ENCODE measurements around the gene GABARAPL1. TPM values are rescaled to one million over a fixed set of nuclear protein-coding genes. Genes with fewer than 3 reads are reported as not detected.

The GABARAPL1 gene
- total RNA-seq, 1 donor from 2014 or later, result 4.0 TPM

- Mint-ChIP-seq H3K27ac (no peak overlapping the region), H3K27me3 (ENCODE audit: low read depth) (peaks cover 15% of the 10 kb centered on the region), H3K4me3 (ENCODE audit: low read depth) (no peak overlapping the region), H3K9me3 (no peaks in the 10 kb centered on the region), H3K4me1 (ENCODE audit: low read depth) (peaks cover 19% of the 10 kb centered on the region), H3K36me3 (ENCODE audit: low read depth) (no peaks in the 10 kb centered on the region)
- DNase-seq (ENCODE audit: low spot score), result no peak
- intact Hi-C loops (cut with micrococcal nuclease), result no loop called here
Observed at GRCh38 chr12:10247436-10248058, 34.9 kb downstream of the GABARAPL1 start.

GRCh38 chr12:10249690-10250455 lies 37.2 kb downstream of the GABARAPL1 start:
- H3K36me3 Mint-ChIP-seq (ENCODE audit: low read depth), result no peaks in the 10 kb centered on the region
- no peaks in the 10 kb centered on the region for H3K9me3 Mint-ChIP-seq
- H3K4me1 Mint-ChIP-seq (ENCODE audit: low read depth), result peaks cover 7% of the 10 kb centered on the region
- intact Hi-C loops (cut with micrococcal nuclease), result no loop called here
- H3K27ac Mint-ChIP-seq, result no peak overlapping the region
- no peak for DNase-seq (ENCODE audit: low spot score)
- no peak overlapping the region for H3K4me3 Mint-ChIP-seq (ENCODE audit: low read depth)
- H3K27me3 Mint-ChIP-seq (ENCODE audit: low read depth), result peaks cover 13% of the 10 kb centered on the region

GRCh38 chr12:10251669-10252068 lies 39.0 kb downstream of the GABARAPL1 start:
- Mint-ChIP-seq H3K4me3 (ENCODE audit: low read depth) (no peak overlapping the region), H3K9me3 (peaks cover 13% of the 10 kb centered on the region), H3K36me3 (ENCODE audit: low read depth) (no peaks in the 10 kb centered on the region), H3K4me1 (ENCODE audit: low read depth) (peaks cover 7% of the 10 kb centered on the region), H3K27me3 (ENCODE audit: low read depth) (peaks cover 11% of the 10 kb centered on the region), H3K27ac (no peak overlapping the region)
- intact Hi-C loops (cut with micrococcal nuclease), result no loop called here
- DNase-seq (ENCODE audit: low spot score), result no peak

DNA sequence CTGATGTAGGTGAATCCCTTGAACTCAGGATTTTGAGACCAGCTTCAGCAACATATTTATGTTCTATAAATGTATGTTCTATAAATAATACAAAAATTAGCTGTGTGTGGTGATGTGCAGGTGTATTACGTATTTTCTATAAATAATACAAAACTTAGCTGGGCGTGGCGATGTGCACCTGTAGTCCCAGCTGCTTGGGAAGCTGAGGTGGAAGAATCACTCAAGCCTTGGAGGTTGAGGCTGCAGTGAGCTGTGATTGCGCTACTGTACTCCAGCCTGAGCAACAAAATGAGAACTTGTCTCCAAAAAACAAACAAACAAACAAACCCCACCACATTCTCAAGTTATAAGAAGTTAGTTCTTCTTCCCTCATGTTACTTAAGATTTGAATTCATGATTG lies 39.5 kb downstream of the GABARAPL1 start:
- no peak for DNase-seq (ENCODE audit: low spot score)
- peaks cover 11% of the 10 kb centered on the region for H3K27me3 Mint-ChIP-seq (ENCODE audit: low read depth)
- no peaks in the 10 kb centered on the region for H3K36me3 Mint-ChIP-seq (ENCODE audit: low read depth)
- H3K4me1 Mint-ChIP-seq (ENCODE audit: low read depth), result peaks cover 7% of the 10 kb centered on the region
- peaks cover 19% of the 10 kb centered on the region for H3K9me3 Mint-ChIP-seq
- no peak overlapping the region for H3K27ac Mint-ChIP-seq
- no peak overlapping the region for H3K4me3 Mint-ChIP-seq (ENCODE audit: low read depth)
- intact Hi-C loops (cut with micrococcal nuclease), result no loop called here

- Mint-ChIP-seq H3K27me3 (ENCODE audit: low read depth) (peaks cover 20% of the 10 kb centered on the region), H3K36me3 (ENCODE audit: low read depth) (no peaks in the 10 kb centered on the region), H3K4me3 (ENCODE audit: low read depth) (no peak overlapping the region), H3K4me1 (ENCODE audit: low read depth) (no peaks in the 10 kb centered on the region), H3K9me3 (peaks cover 19% of the 10 kb centered on the region), H3K27ac (no peak overlapping the region)
- no peak for DNase-seq (ENCODE audit: low spot score)
- intact Hi-C loops (cut with micrococcal nuclease), result no loop called here
Observed at GRCh38 chr12:10256064-10256463, 43.4 kb downstream of the GABARAPL1 start.

GRCh38 chr12:10260927-10261326 lies 48.2 kb downstream of the GABARAPL1 start:
- Mint-ChIP-seq H3K27ac (no peak overlapping the region), H3K9me3 (peaks cover 13% of the 10 kb centered on the region), H3K27me3 (ENCODE audit: low read depth) (peaks cover 25% of the 10 kb centered on the region), H3K4me1 (ENCODE audit: low read depth) (no peaks in the 10 kb centered on the region), H3K36me3 (ENCODE audit: low read depth) (no peaks in the 10 kb centered on the region), H3K4me3 (ENCODE audit: low read depth) (no peak overlapping the region)
- no peak for DNase-seq (ENCODE audit: low spot score)
- intact Hi-C loops (cut with micrococcal nuclease), result no loop called here

DNA sequence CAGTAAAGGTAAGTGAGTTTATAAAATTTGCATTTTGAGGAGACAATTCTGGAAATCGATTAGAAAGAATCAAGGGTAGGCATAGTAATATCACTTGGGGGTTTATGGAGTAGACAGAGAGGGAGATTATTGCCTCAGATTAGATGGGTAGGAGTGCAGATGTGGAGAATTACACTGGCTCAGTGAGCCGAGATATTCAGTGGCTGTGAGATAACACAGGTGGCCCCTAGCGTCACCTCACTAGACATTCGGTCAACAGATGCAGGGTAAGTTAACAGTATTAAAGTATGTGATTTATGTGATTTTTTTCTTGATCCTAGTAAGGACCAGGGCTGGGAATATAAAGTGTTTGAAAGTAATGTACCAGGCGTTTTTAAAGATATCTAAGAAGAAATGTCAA lies 55.4 kb downstream of the GABARAPL1 start:
- no peak for DNase-seq (ENCODE audit: low spot score)
- no peaks in the 10 kb centered on the region for H3K36me3 Mint-ChIP-seq (ENCODE audit: low read depth)
- intact Hi-C loops (cut with micrococcal nuclease), result no loop called here
- no peaks in the 10 kb centered on the region for H3K4me1 Mint-ChIP-seq (ENCODE audit: low read depth)
- no peak overlapping the region for H3K27ac Mint-ChIP-seq
- H3K4me3 Mint-ChIP-seq (ENCODE audit: low read depth), result no peak overlapping the region
- no peaks in the 10 kb centered on the region for H3K9me3 Mint-ChIP-seq
- peaks cover 13% of the 10 kb centered on the region for H3K27me3 Mint-ChIP-seq (ENCODE audit: low read depth)

DNA sequence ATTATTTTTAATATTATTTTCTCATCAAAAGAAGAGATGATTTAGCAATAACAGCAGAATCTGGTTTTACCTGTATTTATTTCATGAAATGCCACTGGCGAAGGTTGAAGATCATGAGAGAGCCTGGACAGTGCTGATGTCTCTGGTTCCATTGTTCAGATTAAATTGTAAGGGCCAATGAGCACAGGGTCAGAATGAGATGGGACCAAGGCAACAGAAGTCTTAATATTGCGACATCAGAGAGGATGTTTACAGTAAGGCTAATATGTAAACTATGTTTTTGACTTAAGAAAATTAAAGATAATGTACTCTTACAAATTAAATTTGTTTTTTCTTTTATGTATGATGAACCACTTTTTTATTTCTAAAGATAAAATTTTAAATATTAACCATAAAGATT lies 59.8 kb downstream of the GABARAPL1 start:
- no peak for DNase-seq (ENCODE audit: low spot score)
- Mint-ChIP-seq H3K4me3 (ENCODE audit: low read depth) (no peak overlapping the region), H3K36me3 (ENCODE audit: low read depth) (no peaks in the 10 kb centered on the region), H3K27ac (no peak overlapping the region), H3K9me3 (no peaks in the 10 kb centered on the region), H3K27me3 (ENCODE audit: low read depth) (peaks cover 15% of the 10 kb centered on the region), H3K4me1 (ENCODE audit: low read depth) (peaks cover 4% of the 10 kb centered on the region)
- intact Hi-C loops (cut with micrococcal nuclease), result no loop called here

Other genes with a start within 250 kb of the GABARAPL1 start
- gene CLEC12A, start 241.5 kb upstream of the GABARAPL1 start, total RNA-seq, result 0.30 and 0.32 TPM in 2 replicates
- gene CLEC1B, start 213.8 kb upstream of the GABARAPL1 start, total RNA-seq, result not detected in 2 replicates
- not detected in 2 replicates for gene CLEC12B, start 202.2 kb upstream of the GABARAPL1 start, total RNA-seq
- gene CLEC9A, start 182.2 kb upstream of the GABARAPL1 start, total RNA-seq, result not detected in 2 replicates
- gene CLEC1A, start 113.9 kb upstream of the GABARAPL1 start, total RNA-seq, result not detected in 2 replicates
- not detected in 2 replicates for gene CLEC7A, start 82.7 kb upstream of the GABARAPL1 start, total RNA-seq
- not detected in 2 replicates for gene OLR1, start 40.7 kb upstream of the GABARAPL1 start, total RNA-seq
- not detected in 2 replicates for gene TMEM52B, start 33.8 kb upstream of the GABARAPL1 start, total RNA-seq
- 3.3 and 3.5 TPM in 2 replicates for gene KLRD1, start 95.0 kb downstream of the GABARAPL1 start, total RNA-seq
- gene KLRK1, start 177.2 kb downstream of the GABARAPL1 start, total RNA-seq, result 0.69 and 0.75 TPM in 2 replicates
- not detected in 2 replicates for gene KLRC4, start 196.9 kb downstream of the GABARAPL1 start, total RNA-seq
- not detected in 2 replicates for gene KLRC3, start 207.7 kb downstream of the GABARAPL1 start, total RNA-seq
- 0.25 and 0.39 TPM in 2 replicates for gene KLRC2, start 223.1 kb downstream of the GABARAPL1 start, total RNA-seq
- 0.21 and 0.37 TPM in 2 replicates for gene KLRC1, start 240.5 kb downstream of the GABARAPL1 start, total RNA-seq

Measured in activated T-helper 2 cell treated with anti-CD3 and anti-CD28 coated beads, Interferon-gamma antibody, Interleukin-2, Interleukin-4, amounts not matched to agents 10 μg/mL and 5 μg/mL and 100 μg/mL, durations not matched to agents 14 hours and 24 hours and 36 hours (primary cell).